Ectodermal cell (in vitro differentiated cells): Measurements from ENCODE around the gene ZCCHC18.

Experiments used
- H3K27ac ChIP-seq: 2 replicates; pipeline ENCODE4 v1.7.0; 2013; ENCODE audit warnings: mild to moderate bottlenecking, low read depth, low read length; ENCODE audit not compliant: insufficient read depth, poor library complexity, severe bottlenecking
- H3K27me3 ChIP-seq: 2 replicates; pipeline ENCODE4 v1.7.0; 2013; ENCODE audit warnings: mild to moderate bottlenecking, low read length; ENCODE audit not compliant: insufficient read depth, control insufficient read depth, poor library complexity, severe bottlenecking
- H3K36me3 ChIP-seq: one replicate; pipeline ENCODE4 v1.7.0; 2013; ENCODE audit warnings: low read length; ENCODE audit not compliant: control insufficient read depth, insufficient read depth
- H3K4me1 ChIP-seq: one replicate; pipeline ENCODE4 v1.7.0; 2013; ENCODE audit warnings: low read length; ENCODE audit not compliant: control insufficient read depth, insufficient read depth
- H3K4me3 ChIP-seq: 2 replicates; pipeline ENCODE4 v1.7.0; 2013; ENCODE audit warnings: low read depth, low read length, control low read depth; ENCODE audit not compliant: insufficient read depth
- H3K9me3 ChIP-seq: 2 replicates; pipeline ENCODE4 v1.7.0; 2013; ENCODE audit warnings: mild to moderate bottlenecking, low read length, moderate library complexity; ENCODE audit not compliant: control insufficient read depth
- WGBS, 2 experiments: methylation state at CpG; one replicate each; pipeline ENCODE4 v1.1.7; 2013; ENCODE audit warnings: missing lambda C conversion rate in 2 of 2; 5-methylcytosine and 5-hydroxymethylcytosine counted together

ZCCHC18 gene

DNA sequence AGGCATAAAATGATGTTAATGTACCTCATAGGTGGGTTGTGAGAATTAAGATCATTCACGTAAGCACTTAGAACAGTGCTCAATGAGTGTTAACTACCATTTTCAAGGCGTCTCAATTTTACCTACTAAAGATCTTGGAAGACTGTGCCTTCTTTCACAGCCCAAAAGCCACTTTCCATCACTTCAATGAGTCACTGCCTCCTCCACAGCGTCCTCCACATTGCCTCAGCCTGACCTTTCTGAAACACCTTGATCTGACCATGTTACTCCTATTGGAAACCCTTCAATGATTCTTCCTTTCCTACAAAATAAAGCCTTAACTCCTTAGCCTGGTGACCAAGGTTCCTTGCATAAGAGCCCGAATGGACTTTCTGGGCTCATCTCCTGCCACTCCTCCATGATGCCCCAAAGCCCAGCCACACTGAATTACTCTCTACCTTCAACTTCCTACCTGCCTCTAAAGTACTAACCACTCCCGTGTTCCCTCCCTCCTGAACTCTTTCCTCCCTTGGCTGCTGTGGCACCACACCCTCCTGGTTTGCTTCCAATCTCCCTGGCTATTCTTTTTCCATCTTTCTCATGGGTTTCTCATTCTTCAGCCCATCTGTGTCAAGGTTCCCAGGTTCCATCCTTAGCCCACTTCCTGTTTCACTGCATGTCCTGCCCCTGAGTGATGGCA, 22.4 kb downstream of the ZCCHC18 start:
- Histone ChIP-seq H3K36me3 (no peaks in the 10 kb centered on the region), H3K4me3 (no peak overlapping the region), H3K9me3 (no peaks in the 10 kb centered on the region), H3K4me1 (no peaks in the 10 kb centered on the region), H3K27ac (no peak overlapping the region), H3K27me3 (no peaks in the 10 kb centered on the region)
- WGBS, 2 experiments: 86 to 90% methylated on average over 5 of the region's 5 CpGs

DNA sequence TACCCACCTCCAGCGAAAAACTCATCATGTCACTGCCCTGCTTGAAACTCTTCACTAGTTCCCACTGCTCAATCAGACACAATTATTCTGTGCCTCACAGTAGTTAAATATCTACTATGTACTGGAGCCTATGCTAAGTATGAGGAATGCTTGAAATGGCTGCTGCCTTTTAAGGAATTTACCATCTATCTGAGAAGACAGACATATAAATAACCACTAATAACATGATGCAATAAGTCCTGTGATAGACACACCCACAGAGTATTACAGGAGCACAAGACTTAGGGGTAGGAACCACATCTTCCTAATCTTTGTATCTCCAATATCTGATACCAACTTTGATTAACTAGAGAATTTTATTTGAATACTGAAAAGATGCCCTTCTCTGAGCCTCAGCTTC, 23.4 kb downstream of the ZCCHC18 start:
- 90 to 100% methylated on average over 1 of the region's 1 CpG for WGBS, 2 experiments

DNA sequence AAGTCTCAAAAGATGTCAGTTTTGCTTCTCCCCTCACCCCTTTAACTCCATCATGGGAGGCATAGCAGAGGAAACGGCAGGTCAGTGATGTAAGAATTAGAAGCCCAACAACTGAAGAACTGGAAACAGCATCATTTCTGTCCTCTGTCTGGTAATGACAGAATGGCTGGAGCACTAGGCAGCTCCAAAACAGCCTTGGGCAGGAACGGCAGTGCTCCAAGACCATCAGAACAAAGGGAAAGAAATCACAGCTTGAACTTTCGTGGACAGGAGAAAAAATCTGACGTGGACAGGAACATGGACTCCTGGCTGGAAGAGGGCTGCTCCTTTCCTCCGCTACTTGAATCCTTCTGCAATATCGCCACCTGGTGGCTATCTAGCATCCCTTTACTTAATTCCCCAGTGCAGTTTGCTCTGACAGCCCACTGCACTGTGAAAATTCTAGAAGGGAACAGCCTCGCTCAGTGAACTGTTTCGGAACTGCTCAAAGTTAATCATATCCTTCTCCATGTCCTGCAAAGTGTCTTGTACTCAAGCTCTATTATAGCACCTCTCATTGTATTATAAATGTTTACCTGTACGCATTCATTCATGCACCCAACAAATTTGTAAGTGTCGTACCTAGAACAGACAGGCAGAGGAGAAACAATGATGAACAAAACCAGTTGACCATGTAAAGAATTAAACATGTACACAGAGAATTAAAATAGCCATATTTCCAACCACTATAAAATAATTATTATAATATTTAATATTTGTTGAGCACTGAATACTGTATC, 24.1 kb downstream of the ZCCHC18 start:
- Histone ChIP-seq H3K4me1 (no peaks in the 10 kb centered on the region), H3K4me3 (no peak overlapping the region), H3K9me3 (no peaks in the 10 kb centered on the region), H3K27me3 (no peaks in the 10 kb centered on the region), H3K27ac (no peak overlapping the region), H3K36me3 (no peaks in the 10 kb centered on the region)
- 32% methylated on average over 9 to 10 of the region's 10 CpGs for WGBS, 2 experiments

More for the DNA sequence above, 23.4 kb downstream of the ZCCHC18 start:
- H3K4me3 ChIP-seq: no peak overlapping the region
- no peak overlapping the region for H3K27ac ChIP-seq
- H3K36me3 ChIP-seq: no peaks in the 10 kb centered on the region
- no peaks in the 10 kb centered on the region for H3K9me3 ChIP-seq
- no peaks in the 10 kb centered on the region for H3K27me3 ChIP-seq
- H3K4me1 ChIP-seq: no peaks in the 10 kb centered on the region

DNA sequence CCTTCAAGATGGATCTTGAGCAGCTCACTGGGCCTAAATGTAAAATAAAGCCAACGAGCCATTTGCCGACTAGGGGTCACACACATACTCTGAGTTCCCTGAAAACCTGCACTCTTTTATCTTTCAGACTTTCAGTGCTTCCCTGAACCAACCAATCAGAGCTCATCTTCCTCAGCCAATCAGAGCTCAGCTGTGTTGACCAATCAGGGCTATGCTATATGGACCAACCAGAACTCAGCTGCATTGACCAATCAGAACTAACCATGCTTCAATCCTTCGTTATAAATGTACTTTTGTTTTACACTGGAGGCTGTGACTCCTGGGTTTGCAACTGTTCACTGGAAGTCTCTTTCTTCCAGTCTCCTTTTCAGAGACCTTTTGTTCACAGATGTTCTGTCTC, 25.2 kb downstream of the ZCCHC18 start:
- Histone ChIP-seq H3K4me3 (no peak overlapping the region), H3K9me3 (no peaks in the 10 kb centered on the region), H3K36me3 (no peaks in the 10 kb centered on the region), H3K27me3 (no peaks in the 10 kb centered on the region), H3K27ac (no peak overlapping the region), H3K4me1 (no peaks in the 10 kb centered on the region)
- 97% methylated on average over 3 of the region's 3 CpGs for WGBS, 2 experiments

DNA sequence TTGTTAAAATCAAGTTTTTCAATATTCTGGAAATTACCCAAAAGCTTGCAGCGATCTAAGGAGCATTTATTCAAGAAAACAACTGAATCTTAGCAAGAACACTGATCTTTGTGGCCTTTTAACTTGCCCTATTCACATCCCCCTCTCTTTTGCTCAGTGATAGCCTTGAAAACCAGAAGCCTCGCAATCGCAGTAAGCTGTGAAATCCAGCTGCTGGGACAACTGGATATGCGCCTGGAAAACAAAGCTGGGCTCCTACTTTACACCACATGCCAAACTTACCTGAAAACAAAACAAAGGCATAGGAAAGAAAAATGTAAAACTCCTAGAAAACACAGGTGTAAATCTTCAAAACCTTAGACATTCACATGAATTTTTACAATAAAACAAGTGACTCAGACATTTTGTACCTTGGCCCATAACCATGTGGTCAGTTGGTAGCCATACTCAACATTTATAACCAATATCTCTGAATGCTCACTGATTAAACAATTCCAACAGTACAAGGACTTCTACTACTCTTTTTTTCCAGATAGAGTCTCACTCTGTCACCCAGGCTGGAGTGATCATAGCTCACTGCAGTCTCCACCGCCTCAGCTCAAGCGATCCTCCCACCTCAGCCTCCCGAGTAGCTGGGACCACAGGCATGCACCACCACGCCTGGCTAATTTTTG, 28.9 kb downstream of the ZCCHC18 start:
- H3K27me3 ChIP-seq: no peaks in the 10 kb centered on the region
- no peak overlapping the region for H3K27ac ChIP-seq
- WGBS, 2 experiments: 90 to 92% methylated on average over 8 of the region's 8 CpGs
- no peaks in the 10 kb centered on the region for H3K4me1 ChIP-seq
- no peaks in the 10 kb centered on the region for H3K36me3 ChIP-seq
- H3K9me3 ChIP-seq: no peaks in the 10 kb centered on the region
- H3K4me3 ChIP-seq: no peak overlapping the region

DNA sequence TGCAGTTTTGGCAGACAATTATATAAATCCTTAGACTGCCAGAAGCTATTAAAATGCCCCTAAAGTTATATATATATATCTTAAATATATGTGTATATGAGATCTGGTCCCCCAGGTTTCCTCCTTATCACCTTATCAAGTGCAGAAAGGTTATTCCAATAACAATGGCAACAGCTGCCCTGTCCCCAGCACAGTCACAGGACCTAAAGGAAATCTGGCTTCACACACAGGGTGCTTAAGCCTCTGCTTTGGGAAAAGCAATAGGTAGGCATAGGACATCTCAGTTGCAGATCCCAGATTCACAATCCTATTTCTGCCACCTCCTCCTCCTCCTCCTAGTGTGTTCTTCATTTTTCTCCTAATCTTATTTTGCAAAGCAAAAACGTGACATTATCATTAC, 38.7 kb downstream of the ZCCHC18 start:
- no peak overlapping the region for H3K4me3 ChIP-seq
- no peaks in the 10 kb centered on the region for H3K27me3 ChIP-seq
- no peaks in the 10 kb centered on the region for H3K4me1 ChIP-seq
- H3K27ac ChIP-seq: no peak overlapping the region
- no peaks in the 10 kb centered on the region for H3K9me3 ChIP-seq
- WGBS, 2 experiments: 25 to 29% methylated on average over 1 of the region's 1 CpG
- no peaks in the 10 kb centered on the region for H3K36me3 ChIP-seq

DNA sequence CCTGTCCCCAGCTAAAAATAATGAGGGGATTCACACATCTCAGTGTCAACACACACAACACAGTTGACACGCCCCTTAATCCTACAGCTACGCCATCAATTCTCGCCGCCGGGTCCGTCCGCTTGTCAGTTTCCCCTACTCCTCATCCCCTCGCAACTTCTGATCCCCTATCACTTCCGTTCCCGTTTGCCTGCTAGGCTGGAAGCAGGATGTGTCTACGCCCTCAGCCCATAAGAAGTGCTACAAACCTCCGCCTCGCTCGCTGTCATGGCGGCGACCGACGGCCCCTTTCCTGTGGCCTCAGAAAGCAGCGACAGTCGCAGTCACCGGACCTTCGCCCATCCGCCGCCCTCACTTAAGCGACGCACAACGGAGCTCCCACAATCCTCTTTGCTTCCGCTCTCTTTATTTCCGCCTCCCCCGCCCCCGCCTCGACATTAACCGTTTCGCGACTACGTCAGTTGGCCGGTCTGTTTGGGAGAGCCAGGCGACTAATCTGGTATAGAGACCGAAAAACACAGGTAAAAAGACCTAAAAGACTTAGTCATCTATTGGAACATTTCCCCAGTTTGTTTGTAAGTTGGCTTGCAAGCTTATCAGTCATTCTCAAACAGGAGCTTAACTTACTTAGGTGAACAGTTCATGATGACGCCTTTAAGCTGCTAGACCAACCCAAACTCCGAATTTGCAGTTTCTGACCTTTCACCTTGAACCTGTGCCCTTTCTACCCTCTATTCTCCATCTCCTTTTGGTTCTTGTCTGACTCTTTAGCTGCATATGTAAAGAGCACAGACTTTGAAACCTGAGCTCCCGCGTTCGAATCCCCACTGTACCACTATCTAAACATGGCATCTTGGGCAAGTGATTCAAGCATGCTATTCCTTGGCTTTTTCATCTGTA, 44.6 kb downstream of the ZCCHC18 start, which contains the start of gene SLC25A53:
SLC25A53 (minus strand) TSS at position 380 of the 900 bp plus-strand sequence. CDS start 51,752 bp downstream, outside the sequence.
- Histone ChIP-seq H3K27me3 (no peaks in the 10 kb centered on the region), H3K27ac (peak within 1 kb of the TSS; percentile 55), H3K4me1 (no peaks in the 10 kb centered on the region), H3K9me3 (no peaks in the 10 kb centered on the region), H3K36me3 (no peaks in the 10 kb centered on the region), H3K4me3 (peak within 1 kb of the TSS; percentile 61)
- 1% methylated on average over 41 to 44 of the region's 44 CpGs for WGBS, 2 experiments
